Small intestine (tissue), 7 donors: Measurements from ENCODE around the gene OR9G4. TPM values are rescaled to one million over a fixed set of nuclear protein-coding genes. Genes with fewer than 3 reads are reported as not detected.
A peak's percentile ranks its signal among the peaks of the same experiment; 100 is the strongest.

ENCODE experiments used
- DNase-seq, 2 donors: peaks; one replicate each; pipeline versions ENCODE4 v3.0.0 to v3.0.0-alpha.2; 2013
- FAIRE-seq: peaks from 2 replicates; lab custom pipeline; 2012; peaks lifted over from hg19 to GRCh38; lab: Jason Lieb, UNC
- H3K27ac ChIP-seq, 3 donors: one replicate each; pipeline ENCODE4 v1.5.1; 2013; ENCODE audit warnings: low read length in 2 of 3, mild to moderate bottlenecking in 2 of 3, control low read depth in 1 of 3, inconsistent platforms in 1 of 3, low read depth in 1 of 3, moderate library complexity in 1 of 3
- H3K27me3 ChIP-seq, 3 donors: one replicate each; pipeline ENCODE4 v1.6.1; 2013; ENCODE audit warnings: low read length in 3 of 3, inconsistent platforms in 1 of 3; ENCODE audit not compliant: control insufficient read depth in 3 of 3, insufficient read depth in 3 of 3
- H3K36me3 ChIP-seq, 3 donors: one replicate each; pipeline ENCODE4 v1.6.1; 2013; ENCODE audit warnings: low read length in 3 of 3, inconsistent platforms in 1 of 3, low read depth in 1 of 3, mild to moderate bottlenecking in 1 of 3, moderate library complexity in 1 of 3; ENCODE audit not compliant: control insufficient read depth in 3 of 3, insufficient read depth in 2 of 3
- H3K4me1 ChIP-seq, 3 donors: one replicate each; pipeline ENCODE4 v1.6.1; 2013; ENCODE audit warnings: low read length in 2 of 3, inconsistent platforms in 1 of 3, low read depth in 1 of 3, mild to moderate bottlenecking in 1 of 3, moderate library complexity in 1 of 3; ENCODE audit not compliant: control insufficient read depth in 3 of 3, insufficient read depth in 2 of 3
- H3K4me3 ChIP-seq, 3 donors: one replicate each; pipeline ENCODE4 v1.5.1; 2013; ENCODE audit warnings: low read length in 3 of 3, control low read depth in 1 of 3, inconsistent platforms in 1 of 3, low read depth in 1 of 3, mild to moderate bottlenecking in 1 of 3, moderate library complexity in 1 of 3
- H3K9me3 ChIP-seq, 2 donors: one replicate each; pipeline ENCODE4 v1.6.1; 2013; ENCODE audit warnings: low read depth in 1 of 2, low read length in 1 of 2; ENCODE audit not compliant: control insufficient read depth in 2 of 2, insufficient read depth in 1 of 2
- WGBS, 3 donors: extraction: QIAGEN DNeasy Blood & Tissue Kit; methylation state at CpG; one replicate each; pipeline ENCODE4 v1.1.7; 2013; 5-methylcytosine and 5-hydroxymethylcytosine counted together
- polyA plus RNA-seq, 4 donors: library from polyadenylated mRNA; stranded (reverse) in 3 of 4; unstranded in 1 of 4; fragments of 200-250 nt in 3 of 4; fragments of 120-200 nt in 1 of 4; gene quantifications; one replicate each; pipeline versions ENCODE4 v1.2.1 to v1.2.3, GENCODE V29; 2013
- donor health status: healthy with polysubstance abuse.
- donor health status: control.
- donor health status: control.
- donor health status: Bipolar disorder and iron deficiency.
- donor health status: healthy.

The OR9G4 gene
- polyA plus RNA-seq, 4 donors, result not detected

- DNase-seq (no peak), FAIRE-seq (no peak)
- WGBS, 3 donors, result 75 to 82% (median 82%) methylated on average over 3 of the region's 3 CpGs
- no peak overlapping the region for H3K27ac ChIP-seq
- H3K9me3 ChIP-seq, result no peaks in the 10 kb centered on the region
- H3K4me3 ChIP-seq, result no peak overlapping the region
- H3K36me3 ChIP-seq, result no peaks in the 10 kb centered on the region
- H3K27me3 ChIP-seq, result no peaks in the 10 kb centered on the region
- H3K4me1 ChIP-seq, result no peaks in the 10 kb centered on the region
Observed at GRCh38 chr11:56740107-56740506, 8.4 kb downstream of the OR9G4 start.

GRCh38 chr11:56720513-56720912 is 28.0 kb downstream of the OR9G4 start:
- H3K36me3 ChIP-seq, result no peaks in the 10 kb centered on the region
- WGBS, 3 donors, result 70 to 72% (median 71%) methylated on average over 4 of the region's 4 CpGs
- H3K27ac ChIP-seq, result no peak overlapping the region
- no peaks in the 10 kb centered on the region for H3K27me3 ChIP-seq
- FAIRE-seq, result no peak
- H3K4me3 ChIP-seq, result no peak overlapping the region
- peaks cover 0 to 4% (median 0%) of the 10 kb centered on the region in 3 donors for H3K4me1 ChIP-seq
- H3K9me3 ChIP-seq, result no peaks in the 10 kb centered on the region
- DNase-seq, result no peak

- FAIRE-seq (no peak), DNase-seq (peak in 1 of 2 donors; percentile 19)
- H3K4me1 ChIP-seq, result peaks cover 0 to 4% (median 0%) of the 10 kb centered on the region in 3 donors
- H3K36me3 ChIP-seq, result no peaks in the 10 kb centered on the region
- no peaks in the 10 kb centered on the region for H3K9me3 ChIP-seq
- no peak overlapping the region for H3K27ac ChIP-seq
- 47 to 71% (median 48%) methylated on average over 6 of the region's 6 CpGs for WGBS, 3 donors
- no peak overlapping the region for H3K4me3 ChIP-seq
- H3K27me3 ChIP-seq, result no peaks in the 10 kb centered on the region
Observed at GRCh38 chr11:56716379-56716854, 32.1 kb downstream of the OR9G4 start.

GRCh38 chr11:56714206-56714605 is 34.3 kb downstream of the OR9G4 start:
- no peak overlapping the region for H3K27ac ChIP-seq
- H3K36me3 ChIP-seq, result no peaks in the 10 kb centered on the region
- H3K4me3 ChIP-seq, result no peak overlapping the region
- H3K27me3 ChIP-seq, result no peaks in the 10 kb centered on the region
- DNase-seq, result no peak
- peaks cover 0 to 4% (median 0%) of the 10 kb centered on the region in 3 donors for H3K4me1 ChIP-seq
- no peaks in the 10 kb centered on the region for H3K9me3 ChIP-seq
- WGBS, 3 donors, result 59 to 74% (median 67%) methylated on average over 2 of the region's 2 CpGs
- no peak for FAIRE-seq

- WGBS, 3 donors, result 87 to 98% (median 94%) methylated on average over 2 of the region's 2 CpGs
- Histone ChIP-seq H3K27ac (no peak overlapping the region), H3K36me3 (no peaks in the 10 kb centered on the region), H3K4me1 (no peaks in the 10 kb centered on the region), H3K9me3 (no peaks in the 10 kb centered on the region), H3K4me3 (no peak overlapping the region), H3K27me3 (no peaks in the 10 kb centered on the region)
- FAIRE-seq (no peak), DNase-seq (no peak)
Observed at GRCh38 chr11:56706486-56706885, 42.0 kb downstream of the OR9G4 start.

- FAIRE-seq, result no peak
- H3K4me1 ChIP-seq, result no peaks in the 10 kb centered on the region
- no peaks in the 10 kb centered on the region for H3K36me3 ChIP-seq
- H3K27me3 ChIP-seq, result no peaks in the 10 kb centered on the region
- no peak for DNase-seq
- no peaks in the 10 kb centered on the region for H3K9me3 ChIP-seq
- WGBS, 3 donors, result 38 to 55% (median 47%) methylated on average over 1 of the region's 1 CpG
- no peak overlapping the region for H3K27ac ChIP-seq
- no peak overlapping the region for H3K4me3 ChIP-seq
Observed at GRCh38 chr11:56705784-56706396, 42.6 kb downstream of the OR9G4 start.

GRCh38 chr11:56700914-56701485 is 47.5 kb downstream of the OR9G4 start:
- no peak for DNase-seq
- Histone ChIP-seq H3K27ac (no peak overlapping the region), H3K27me3 (no peaks in the 10 kb centered on the region), H3K36me3 (no peaks in the 10 kb centered on the region), H3K9me3 (no peaks in the 10 kb centered on the region), H3K4me3 (no peak overlapping the region), H3K4me1 (no peaks in the 10 kb centered on the region)
- no peak for FAIRE-seq
- WGBS, 3 donors, result 63 to 70% (median 68%) methylated on average over 8 of the region's 8 CpGs

- DNase-seq (peak in 1 of 2 donors; percentile 22), FAIRE-seq (no peak)
- H3K9me3 ChIP-seq, result no peaks in the 10 kb centered on the region
- no peaks in the 10 kb centered on the region for H3K27me3 ChIP-seq
- no peaks in the 10 kb centered on the region for H3K36me3 ChIP-seq
- no peak overlapping the region for H3K4me3 ChIP-seq
- no peaks in the 10 kb centered on the region for H3K4me1 ChIP-seq
- H3K27ac ChIP-seq, result no peak overlapping the region
- 58 to 62% (median 60%) methylated on average over 10 of the region's 10 CpGs for WGBS, 3 donors
Observed at GRCh38 chr11:56700242-56700913, 48.1 kb downstream of the OR9G4 start.
